Activated naive CD4-positive, alpha-beta T cell (primary cell): ENCODE results near the gene CSN1S1.

ENCODE experiments used
- DNase-seq, 4 experiments: peaks; one replicate each; lab custom pipeline; 2025; lab: John Stamatoyannopoulos, UW

CSN1S1 gene

DNA sequence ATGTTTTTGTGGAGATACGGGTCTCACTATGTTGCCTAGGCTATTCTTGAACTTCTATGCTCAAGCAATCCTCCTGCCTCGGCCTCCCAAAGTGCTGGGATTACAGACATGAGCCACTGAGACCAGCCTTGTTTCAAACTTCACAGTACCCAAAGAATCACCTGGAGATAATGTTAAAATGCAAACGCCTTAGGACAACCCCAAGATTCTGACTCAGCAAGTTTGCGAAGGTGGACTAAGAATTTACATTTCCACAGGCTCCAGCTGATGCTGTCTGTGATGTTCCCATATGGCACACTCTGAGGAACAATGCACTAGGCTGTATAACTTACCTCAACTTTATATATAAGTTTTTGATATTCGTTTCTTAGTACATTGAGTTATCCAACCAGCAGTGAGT lies 63.9 kb downstream of the CSN1S1 start:
- no peak for DNase-seq

DNA sequence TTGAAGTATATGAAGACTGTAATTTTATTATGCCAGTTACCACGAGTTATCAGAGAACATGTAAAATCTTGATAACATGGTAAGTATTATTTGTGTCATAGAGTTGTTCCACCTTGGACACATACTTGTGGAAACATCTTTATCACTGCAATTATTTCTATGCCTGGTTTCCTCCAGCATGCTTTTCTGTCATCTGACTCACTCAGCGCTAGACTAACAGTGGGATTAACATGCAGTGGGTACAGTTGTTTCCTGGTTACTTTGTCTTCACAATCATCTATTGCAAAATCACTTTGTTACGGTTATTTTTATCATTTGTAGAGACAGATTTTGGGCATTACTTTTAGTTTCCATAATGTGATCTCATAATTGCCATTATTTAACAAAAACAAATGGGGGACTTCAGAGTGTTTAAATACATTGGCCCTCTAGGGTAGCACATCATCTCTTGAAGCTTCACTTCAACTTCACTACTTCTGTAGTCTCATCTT lies 64.7 kb downstream of the CSN1S1 start, which contains the start of gene STATH:
Gene STATH, plus strand, starts transcription at position 441 of the 491 bp plus-strand sequence. CDS start 2,472 bp downstream, outside the sequence.
- no peak for DNase-seq
